Caco-2 (cell line): Measurements from ENCODE around the gene AP3S2. TPM values are rescaled to one million over a fixed set of nuclear protein-coding genes. Genes with fewer than 3 reads are reported as not detected.

Experiments
- BruUV-seq: library from RNA; stranded (reverse); fragments of 400-500 nt; replicated peaks from 2 replicates; lab custom pipeline; 2021; lab: Mats Ljungman, UMichigan
- CTCF ChIA-PET: fragments of 300-600 bp; sonication (Branson Sonifier 250); formaldehyde crosslinking; loops from one replicate; lab custom pipeline; 2022; ENCODE audit warnings: antibody characterized with exemption; lab: Charles Lee
- POLR2A ChIA-PET: fragments of 300-600 bp; sonication (Branson Sonifier 250); formaldehyde crosslinking; loops from one replicate; lab custom pipeline; 2022; ENCODE audit warnings: antibody characterized with exemption; lab: Charles Lee
- DNase-seq, 2 experiments: peaks; one replicate each; pipeline versions ENCODE4 v3.0.0 to v3.0.0-alpha.2; 2020 to 2022
- H3K27me3 ChIP-seq: replicated peaks from 2 replicates; pipeline ENCODE4 v1.6.0; 2011; ENCODE audit warnings: low read length; ENCODE audit not compliant: control insufficient read depth, insufficient read depth
- H3K36me3 ChIP-seq: 2 replicates; pipeline ENCODE4 v1.5.1; 2011; ENCODE audit warnings: low read length; ENCODE audit not compliant: control insufficient read depth, insufficient read depth
- H3K4me1 ChIP-seq: fragments of 250-450 bp; sonication (Bioruptor Pico); 2 replicates; pipeline ENCODE4 v1.5.1; 2020; ENCODE audit warnings: mild to moderate bottlenecking
- H3K4me3 ChIP-seq: 2 replicates; pipeline ENCODE4 v1.5.1; 2011; ENCODE audit warnings: low read depth, mild to moderate bottlenecking, control low read depth, low read length
- H3K9me3 ChIP-seq: fragments of 250-450 bp; sonication (Bioruptor Pico); 2 replicates; pipeline ENCODE4 v1.5.1; 2020; ENCODE audit warnings: mild to moderate bottlenecking, moderate library complexity
- H3K27ac Mint-ChIP-seq: one replicate; pipeline ENCODE4 v1.8.0; 2022; ENCODE audit warnings: mixed read lengths; ENCODE audit not compliant: unreplicated experiment
- H3K27me3 Mint-ChIP-seq: one replicate; pipeline ENCODE4 v1.8.0; 2022; ENCODE audit warnings: mixed read lengths; ENCODE audit not compliant: insufficient read depth, unreplicated experiment
- H3K36me3 Mint-ChIP-seq: one replicate; pipeline ENCODE4 v1.8.0; 2022; ENCODE audit warnings: mild to moderate bottlenecking, mixed read lengths; ENCODE audit not compliant: insufficient read depth, unreplicated experiment
- H3K4me1 Mint-ChIP-seq: one replicate; pipeline ENCODE4 v1.8.0; 2022; ENCODE audit warnings: low read depth, mixed read lengths; ENCODE audit not compliant: unreplicated experiment
- H3K4me3 Mint-ChIP-seq: one replicate; pipeline ENCODE4 v1.8.0; 2022; ENCODE audit warnings: mild to moderate bottlenecking, moderate library complexity, mixed read lengths; ENCODE audit not compliant: unreplicated experiment
- H3K9me3 Mint-ChIP-seq: one replicate; pipeline ENCODE4 v1.8.0; 2022; ENCODE audit warnings: mixed read lengths; ENCODE audit not compliant: unreplicated experiment
- intact Hi-C: fragments of 100-400 bp; cut with micrococcal nuclease; formaldehyde crosslinking; loops from one replicate; pipeline ENCODE4 v1.10.0; 2022; ENCODE audit not compliant: unreplicated experiment
- total RNA-seq: library from RNA; stranded (reverse); gene quantifications from 2 replicates; pipeline ENCODE4 v1.2.3, GENCODE V29; 2022
- TF ChIP-seq, protein P1 (sequence below), 2 experiments: fragments of 200-600 bp in 1 of 2; IDR thresholded peaks; 1 replicate in 1 of 2; 2 replicates in 1 of 2; pipeline versions ENCODE4 v1.5.1 to v1.8.0; 2011 to 2022; ENCODE audit warnings: antibody characterized with exemption in 1 of 2, control low read depth in 1 of 2, inconsistent platforms in 1 of 2, low read depth in 1 of 2, low read length in 1 of 2, mild to moderate bottlenecking in 1 of 2, moderate library complexity in 1 of 2; ENCODE audit not compliant: insufficient read depth in 1 of 2, severe bottlenecking in 1 of 2, unreplicated experiment in 1 of 2

AP3S2 gene
- total RNA-seq, 1 experiment from 2014 or later = 28.1 TPM

DNA sequence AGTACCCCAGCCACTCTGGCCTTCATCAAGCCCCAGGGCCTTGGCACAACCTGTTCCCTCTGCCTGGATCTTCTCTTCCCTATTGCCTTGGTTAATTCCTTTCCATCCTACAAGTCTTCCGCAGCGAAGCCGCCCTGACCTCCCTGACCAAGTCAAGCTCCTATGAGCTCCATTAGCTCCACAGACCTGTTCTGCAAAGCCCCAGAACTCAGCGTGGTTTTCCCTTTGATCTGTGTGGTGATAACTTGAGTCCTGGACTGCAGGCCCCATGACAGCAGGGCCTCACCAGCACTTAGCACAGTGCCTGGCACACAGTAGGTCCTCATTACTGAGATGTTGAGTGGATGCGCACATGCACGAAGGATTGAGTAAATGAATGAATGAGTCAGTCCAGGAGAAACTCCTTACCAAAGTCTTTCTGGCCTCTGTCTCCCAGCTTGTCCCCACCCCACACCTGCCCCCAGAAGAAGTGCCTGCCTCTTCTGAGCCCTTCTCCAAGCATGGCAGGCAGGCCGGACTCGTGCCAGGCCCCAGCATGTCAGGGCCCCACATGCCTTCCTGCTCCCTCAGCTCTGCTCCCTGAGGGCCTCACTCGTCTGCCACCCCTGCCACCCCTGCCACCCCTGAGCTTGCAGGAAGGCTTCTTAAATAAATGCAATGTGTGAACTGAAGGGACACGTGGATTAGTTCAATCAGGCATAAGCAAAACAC, 85.5 kb downstream of the AP3S2 start:
- POLR2A ChIA-PET = no interaction called here
- intact Hi-C loops = no loop called here
- H3K27ac Mint-ChIP-seq = no peak overlapping the region

DNA sequence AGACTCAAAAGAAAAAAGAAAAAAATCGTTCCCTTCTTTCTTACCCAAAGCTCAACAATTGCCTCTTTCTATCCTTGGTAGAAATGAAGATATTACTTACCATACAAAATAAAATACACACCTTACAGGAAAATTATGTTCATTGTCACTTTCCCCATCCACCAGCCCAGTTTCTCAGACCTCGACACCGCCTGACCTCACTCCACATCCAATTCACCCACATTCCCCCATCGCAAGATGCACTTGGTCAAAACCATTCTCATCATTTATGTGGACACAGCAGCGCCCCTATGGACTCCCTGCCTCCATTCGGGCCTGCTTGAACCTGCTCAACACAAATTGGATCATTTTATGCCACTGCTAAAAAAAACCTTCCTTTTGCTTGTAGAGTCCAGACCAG, 86.1 kb downstream of the AP3S2 start:
- H3K27me3 Mint-ChIP-seq = no peaks in the 10 kb centered on the region
- no peak for DNase-seq
- no peaks in the 10 kb centered on the region for H3K36me3 ChIP-seq
- no TSS peak for BruUV-seq
- peaks cover 23% of the 10 kb centered on the region for H3K4me1 ChIP-seq
- no peak overlapping the region for H3K27ac Mint-ChIP-seq
- ChIA-PET POLR2A (no interaction called here), CTCF (no interaction called here)
- H3K27me3 ChIP-seq = no peaks in the 10 kb centered on the region
- TF ChIP-seq, protein P1, sequence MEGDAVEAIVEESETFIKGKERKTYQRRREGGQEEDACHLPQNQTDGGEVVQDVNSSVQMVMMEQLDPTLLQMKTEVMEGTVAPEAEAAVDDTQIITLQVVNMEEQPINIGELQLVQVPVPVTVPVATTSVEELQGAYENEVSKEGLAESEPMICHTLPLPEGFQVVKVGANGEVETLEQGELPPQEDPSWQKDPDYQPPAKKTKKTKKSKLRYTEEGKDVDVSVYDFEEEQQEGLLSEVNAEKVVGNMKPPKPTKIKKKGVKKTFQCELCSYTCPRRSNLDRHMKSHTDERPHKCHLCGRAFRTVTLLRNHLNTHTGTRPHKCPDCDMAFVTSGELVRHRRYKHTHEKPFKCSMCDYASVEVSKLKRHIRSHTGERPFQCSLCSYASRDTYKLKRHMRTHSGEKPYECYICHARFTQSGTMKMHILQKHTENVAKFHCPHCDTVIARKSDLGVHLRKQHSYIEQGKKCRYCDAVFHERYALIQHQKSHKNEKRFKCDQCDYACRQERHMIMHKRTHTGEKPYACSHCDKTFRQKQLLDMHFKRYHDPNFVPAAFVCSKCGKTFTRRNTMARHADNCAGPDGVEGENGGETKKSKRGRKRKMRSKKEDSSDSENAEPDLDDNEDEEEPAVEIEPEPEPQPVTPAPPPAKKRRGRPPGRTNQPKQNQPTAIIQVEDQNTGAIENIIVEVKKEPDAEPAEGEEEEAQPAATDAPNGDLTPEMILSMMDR (IDR thresholded peaks at IDR 0.05; ENCODE audit: insufficient read depth in 1 of 2, low read depth in 1 of 2, low read length in 1 of 2, severe bottlenecking in 1 of 2, unreplicated experiment in 1 of 2) = no peak
- H3K4me1 Mint-ChIP-seq = peaks cover 4% of the 10 kb centered on the region
- no peak overlapping the region for H3K4me3 ChIP-seq
- no peaks in the 10 kb centered on the region for H3K9me3 Mint-ChIP-seq
- H3K36me3 Mint-ChIP-seq = no peaks in the 10 kb centered on the region
- H3K9me3 ChIP-seq = no peaks in the 10 kb centered on the region
- no peak overlapping the region for H3K4me3 Mint-ChIP-seq
- intact Hi-C loops = no loop called here

More for the DNA sequence above, 85.5 kb downstream of the AP3S2 start:
- BruUV-seq = no TSS peak
- Histone ChIP-seq H3K36me3 (no peaks in the 10 kb centered on the region), H3K4me3 (no peak overlapping the region), H3K4me1 (peaks cover 23% of the 10 kb centered on the region), H3K27me3 (no peaks in the 10 kb centered on the region), H3K9me3 (no peaks in the 10 kb centered on the region)
- CTCF ChIA-PET = no interaction called here
- TF ChIP-seq, protein P1 (IDR thresholded peaks at IDR 0.05; ENCODE audit: insufficient read depth in 1 of 2, low read depth in 1 of 2, low read length in 1 of 2, severe bottlenecking in 1 of 2, unreplicated experiment in 1 of 2) = no peak
- Mint-ChIP-seq H3K36me3 (no peaks in the 10 kb centered on the region), H3K4me3 (no peak overlapping the region), H3K27me3 (no peaks in the 10 kb centered on the region), H3K9me3 (no peaks in the 10 kb centered on the region), H3K4me1 (peaks cover 4% of the 10 kb centered on the region)
- no peak for DNase-seq

DNA sequence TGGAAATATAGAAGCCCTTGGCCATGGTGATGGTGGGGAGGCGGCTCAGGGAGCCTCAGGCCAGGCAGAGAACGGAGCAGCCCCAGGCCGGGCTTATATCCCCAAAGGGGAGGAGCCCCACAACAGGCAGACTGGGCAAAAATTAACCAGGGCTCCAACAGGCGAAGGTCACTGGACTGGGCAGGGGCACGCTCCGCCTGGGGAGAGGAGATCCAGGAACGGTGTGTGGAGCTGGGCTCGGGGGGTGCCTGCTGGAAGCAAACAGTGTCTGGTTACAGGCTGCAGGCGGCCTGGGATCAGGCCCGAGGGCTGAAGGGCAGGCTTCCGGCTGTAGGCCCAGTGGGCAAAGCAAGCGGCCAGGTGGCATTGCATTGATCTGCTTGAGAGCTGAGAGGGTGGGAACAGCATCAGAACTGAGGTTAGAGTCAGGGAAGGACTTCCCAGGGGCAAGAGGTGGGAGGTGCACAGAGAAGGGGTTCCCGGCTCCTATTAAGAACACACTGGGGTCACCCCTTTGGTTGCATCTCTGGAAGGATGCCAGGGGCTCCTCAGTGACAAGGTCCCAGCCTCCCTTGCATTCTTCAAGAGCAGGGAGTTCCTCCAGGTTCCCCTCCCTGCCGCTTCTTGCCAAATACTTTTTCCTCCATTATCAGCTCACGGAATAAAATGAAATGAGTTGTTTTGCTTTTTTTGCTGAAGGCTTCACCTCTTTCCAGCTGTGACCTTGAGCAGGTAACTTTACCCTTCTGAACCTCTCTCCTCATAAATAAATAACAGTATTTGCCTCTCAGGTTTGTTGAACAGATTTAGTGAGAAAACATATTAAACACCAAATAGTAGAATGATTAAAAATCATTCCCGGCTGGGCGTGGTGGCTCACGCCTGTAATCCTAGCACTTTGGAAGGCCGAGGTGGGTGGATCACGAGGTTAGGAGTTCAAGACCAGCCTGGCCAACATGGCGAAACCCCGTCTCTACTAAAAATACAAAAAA, 86.9 kb downstream of the AP3S2 start:
- Mint-ChIP-seq H3K4me1 (peaks cover 4% of the 10 kb centered on the region), H3K27ac (no peak overlapping the region), H3K27me3 (no peaks in the 10 kb centered on the region), H3K4me3 (no peak overlapping the region), H3K9me3 (no peaks in the 10 kb centered on the region), H3K36me3 (no peaks in the 10 kb centered on the region)
- no peaks in the 10 kb centered on the region for H3K27me3 ChIP-seq
- peak; percentile 40 to 53 for DNase-seq
- H3K4me1 ChIP-seq = peaks cover 23% of the 10 kb centered on the region
- H3K9me3 ChIP-seq = no peaks in the 10 kb centered on the region
- ChIA-PET CTCF (interaction anchor here (0.6 kb wide), 1 partner anchor 66 kb away, joined by 5 read pairs; no protein-coding TSS in a partner anchor), POLR2A (no interaction called here)
- intact Hi-C loops = no loop called here
- TF ChIP-seq, protein P1 (IDR thresholded peaks at IDR 0.05; ENCODE audit: insufficient read depth in 1 of 2, low read depth in 1 of 2, low read length in 1 of 2, severe bottlenecking in 1 of 2, unreplicated experiment in 1 of 2) = no peak
- H3K36me3 ChIP-seq = no peaks in the 10 kb centered on the region
- no peak overlapping the region for H3K4me3 ChIP-seq
- no TSS peak for BruUV-seq
